LNCAP (cell line): ENCODE measurements around the gene SOAT1.
A peak's percentile ranks its signal among the peaks of the same experiment; 100 is the strongest.

ENCODE experiments used
- CTCF ChIP-seq: fragments of 450-650 bp; IDR thresholded peaks from 2 replicates; pipeline ENCODE4 v1.5.1; 2017; ENCODE audit warnings: mild to moderate bottlenecking

Gene SOAT1

GRCh38 chr1:179293340-179294327 is at the start of gene SOAT1:
Gene SOAT1, plus strand, starts transcription at chr1:179293797. Its CDS starts 8,888 bp downstream, at chr1:179302685.
- TF ChIP-seq CTCF, result no peak

- no peak for TF ChIP-seq CTCF
Observed at GRCh38 chr1:179247923-179248322, 45.7 kb upstream of the SOAT1 start.

GRCh38 chr1:179251675-179252074 is 41.9 kb upstream of the SOAT1 start:
- TF ChIP-seq CTCF, result peak; percentile 83

- TF ChIP-seq CTCF, result no peak
Observed at GRCh38 chr1:179252606-179253005, 41.0 kb upstream of the SOAT1 start.

GRCh38 chr1:179253286-179253972 is 40.2 kb upstream of the SOAT1 start:
- TF ChIP-seq CTCF, result no peak

- TF ChIP-seq CTCF, result no peak
Observed at GRCh38 chr1:179262183-179262582, 31.4 kb upstream of the SOAT1 start.

GRCh38 chr1:179263121-179263520 is 30.5 kb upstream of the SOAT1 start:
- no peak for TF ChIP-seq CTCF
